Measurements from ENCODE around the gene STARD9. TPM values are rescaled to one million over a fixed set of nuclear protein-coding genes. Genes with fewer than 3 reads are reported as not detected.
"Not testable (repeated sequence)": the region's sequence is repeated elsewhere in the genome, so short reads cannot be mapped to it uniquely, and the experiment has no call there.

STARD9 gene
- 10 to 100 TPM in 11 of 12 donors, not detected in 1; 13.1 to 29.1 (median 16.0) TPM for polyA plus RNA-seq (ENCODE audit: insufficient read length in 12 of 12)
- long read RNA-seq, donor 1, partial matches to known transcripts: 14 of 14 reads
- long read RNA-seq, donor 1, other reads (novel, unspliced or antisense): 0 of 14 reads
- long read RNA-seq, donor 2: 0 reads
- long read RNA-seq, donor 3, partial matches to known transcripts: 0 of 1 reads
- long read RNA-seq, donor 3, other reads (novel, unspliced or antisense): 0 of 1 reads
- long read RNA-seq, donor 4: 0 reads
- long read RNA-seq, donor 5, partial matches to known transcripts: 6 of 8 reads
- long read RNA-seq, donor 5, other reads (novel, unspliced or antisense): 0 of 8 reads
- long read RNA-seq, donor 6, partial matches to known transcripts: 0 of 1 reads
- long read RNA-seq, donor 6, other reads (novel, unspliced or antisense): 0 of 1 reads
- long read RNA-seq, donor 7: 0 reads
- long read RNA-seq, donor 8: 0 reads
- long read RNA-seq, donor 9: 0 reads
- long read RNA-seq, donor 10, partial matches to known transcripts: 0 of 1 reads
- long read RNA-seq, donor 10, other reads (novel, unspliced or antisense): 0 of 1 reads
- long read RNA-seq, donor 11: 0 reads

DNA sequence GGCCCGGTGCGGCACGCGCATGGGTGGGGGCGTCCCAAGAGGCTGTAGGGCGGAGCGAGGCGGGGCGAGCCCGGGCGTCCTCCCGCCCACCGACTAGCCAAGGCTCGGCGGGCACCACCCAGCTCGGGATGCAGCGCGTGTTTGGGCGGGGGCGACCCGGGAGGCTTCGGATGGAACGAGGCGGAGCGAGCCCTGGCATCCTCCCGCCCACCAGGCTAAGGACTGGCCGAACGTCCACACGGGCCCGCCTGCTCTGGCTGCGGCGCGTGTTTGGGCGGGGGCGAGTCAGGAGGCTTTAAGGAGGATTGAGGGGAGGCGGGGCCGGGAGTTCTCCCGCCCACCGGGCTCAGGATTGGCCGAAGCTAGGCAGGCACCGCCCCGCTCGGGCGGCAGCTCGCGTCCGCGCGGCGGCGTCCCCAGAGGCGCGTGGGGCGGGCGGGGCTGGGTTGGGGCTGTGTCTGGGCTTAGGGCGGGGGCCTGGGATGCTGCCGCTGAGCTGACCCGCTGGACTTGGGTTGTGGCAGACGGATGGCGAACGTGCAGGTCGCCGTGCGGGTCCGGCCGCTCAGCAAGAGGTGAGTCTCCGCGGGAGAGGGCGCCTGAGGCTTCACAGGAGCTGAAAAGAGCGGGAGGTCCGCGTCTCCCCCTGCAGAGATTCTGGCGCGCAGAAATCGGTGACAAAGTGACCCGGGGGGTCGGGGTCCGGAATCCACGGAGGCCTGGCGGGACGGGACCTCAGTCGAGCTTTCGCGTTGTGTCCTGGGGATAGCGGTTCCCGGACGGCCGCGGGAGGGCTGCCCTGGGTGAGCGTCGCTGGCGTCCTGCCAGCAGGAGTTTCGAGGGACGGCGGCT is at the start of gene STARD9:
TSS of gene STARD9 (plus strand) at position 419 of the 852 bp plus-strand sequence. CDS start at position 529, 110 bp downstream.
- peak; percentile 98 for DNase-seq

DNA sequence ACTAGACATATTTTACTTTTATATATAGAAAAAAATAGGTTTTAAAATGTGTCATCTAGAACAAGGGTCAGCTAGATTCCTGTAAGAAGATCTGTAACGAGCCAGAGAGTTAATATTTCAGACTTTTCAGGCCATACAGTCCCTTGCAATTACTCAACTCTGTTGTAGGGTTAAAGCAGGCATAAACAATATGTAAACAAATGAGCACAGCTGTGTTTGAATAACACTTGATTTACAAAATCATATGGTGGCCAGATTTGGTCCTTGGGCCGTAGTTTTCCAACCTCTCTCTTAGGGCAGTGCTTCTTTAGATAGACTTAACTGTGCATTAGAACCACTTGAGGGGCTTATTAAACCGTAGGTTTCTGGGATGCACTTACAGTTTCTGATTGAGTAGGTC is 46.4 kb upstream of the STARD9 start:
- DNase-seq: no peak

DNA sequence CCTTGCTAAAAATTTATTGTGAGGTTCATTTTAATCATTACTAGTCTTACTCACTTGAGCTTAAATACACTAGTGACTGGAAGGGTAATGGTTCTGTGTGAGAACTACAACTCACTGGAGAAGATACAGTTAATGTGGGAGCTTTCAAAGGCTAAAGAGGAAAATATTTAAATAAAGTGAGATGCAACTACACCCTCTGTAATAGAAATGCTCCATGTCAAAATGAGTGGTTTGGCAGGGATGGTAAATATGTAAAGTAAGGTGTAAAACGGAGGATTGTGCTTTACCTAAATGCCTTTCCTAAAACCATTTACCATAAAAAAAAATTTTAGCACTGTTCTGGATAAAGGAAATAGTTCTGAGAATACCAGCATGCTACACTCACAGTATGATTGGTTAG is 42.2 kb upstream of the STARD9 start:
- DNase-seq: no peak

DNA sequence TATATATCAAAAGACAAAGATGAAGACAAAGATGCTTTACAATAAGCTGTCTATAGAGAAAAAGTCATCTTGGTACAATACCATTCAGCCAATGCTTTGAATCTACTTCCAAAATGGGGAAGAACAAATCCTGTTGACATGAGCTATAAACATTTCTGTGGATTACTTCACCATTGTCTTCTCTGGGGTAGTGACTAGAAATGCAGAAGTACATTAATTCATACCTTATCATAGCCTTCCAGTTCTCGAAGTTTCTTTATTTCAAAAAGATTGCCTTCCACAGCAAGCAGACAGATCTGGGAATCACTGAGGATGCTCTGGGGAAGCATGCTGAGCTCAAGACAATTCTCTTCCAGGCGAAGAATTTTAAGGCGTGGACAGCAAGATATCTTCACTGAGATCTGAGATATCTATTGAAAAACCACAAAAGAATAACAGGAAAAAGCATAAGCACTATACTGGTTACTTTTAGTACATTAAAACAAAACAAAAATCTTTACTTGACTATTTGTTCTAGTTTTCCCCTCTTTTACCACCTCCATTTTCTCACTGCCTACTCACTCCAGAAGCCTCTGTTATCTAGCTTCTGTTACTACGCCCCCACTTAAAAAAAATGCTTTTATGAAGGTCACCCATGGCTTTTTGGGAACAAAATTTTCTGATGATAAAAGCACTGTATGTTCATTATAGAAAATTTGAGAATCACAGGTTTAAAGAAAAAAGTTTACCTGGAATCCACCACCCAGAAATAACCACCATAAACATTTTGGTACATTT is 30.4 kb upstream of the STARD9 start:
- DNase-seq: no peak

DNA sequence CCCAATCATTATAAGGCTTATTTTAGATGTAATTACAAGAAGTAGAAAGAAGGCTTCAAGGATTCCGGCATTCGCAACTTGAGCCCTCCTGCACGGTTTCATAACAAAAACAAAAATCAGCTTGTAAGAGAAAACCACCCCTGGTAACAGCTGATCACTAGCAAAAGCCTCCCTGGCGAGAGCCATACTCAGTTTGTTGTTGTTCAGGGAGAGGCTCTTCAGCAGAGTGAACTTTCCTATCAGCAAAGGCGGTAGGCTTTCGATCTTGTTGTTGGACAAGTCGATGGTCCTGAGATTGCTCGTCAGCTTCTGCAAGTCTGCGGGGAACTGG is 27.5 kb upstream of the STARD9 start:
- DNase-seq: no peak

DNA sequence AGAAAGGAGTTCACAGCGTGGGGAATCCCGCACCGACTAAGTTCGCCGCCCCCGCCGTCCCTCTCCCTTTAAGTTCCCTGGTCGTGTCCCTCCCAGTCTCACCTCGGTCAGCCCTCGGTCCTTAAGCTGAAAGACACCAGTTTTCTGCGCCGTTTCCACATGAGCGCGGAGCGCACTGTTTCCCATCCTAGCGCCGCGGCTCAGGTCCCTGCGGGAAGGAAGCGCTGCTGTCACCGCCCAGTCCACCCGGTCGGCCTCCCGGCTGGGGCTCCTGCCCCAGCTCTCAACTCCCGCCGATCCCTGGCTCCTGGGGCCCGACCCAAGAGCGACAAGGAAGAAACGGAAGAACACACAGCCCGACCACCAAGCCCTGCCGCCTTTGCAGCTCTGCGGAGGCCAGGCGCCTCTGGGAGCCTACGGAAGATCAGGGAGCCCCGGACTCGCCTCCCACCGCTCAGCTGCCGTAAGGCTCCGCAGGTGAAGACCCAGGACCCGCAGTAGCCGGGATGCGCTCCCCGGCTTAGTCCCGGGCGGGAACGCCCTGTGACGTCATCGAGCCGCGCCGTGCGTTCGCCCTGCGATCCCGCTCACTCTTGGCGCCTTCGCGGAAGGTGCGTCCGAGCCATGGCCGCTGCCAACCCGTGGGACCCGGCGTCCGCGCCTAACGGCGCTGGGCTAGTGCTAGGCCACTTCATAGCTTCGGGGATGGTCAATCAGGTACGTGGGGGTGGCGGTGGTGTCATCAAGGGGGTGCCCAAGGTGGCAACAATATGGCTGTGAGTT is 27.0 kb upstream of the STARD9 start, which contains the start of the genes HAUS2 and LRRC57:
TSS of gene HAUS2 (plus strand) at position 590 of the 783 bp plus-strand sequence. CDS start at position 625, 35 bp downstream.
TSS of gene LRRC57 (minus strand) at position 545 of the 783 bp plus-strand sequence. CDS start at position 186, 359 bp downstream.
- peak; percentile 91 for DNase-seq

DNA sequence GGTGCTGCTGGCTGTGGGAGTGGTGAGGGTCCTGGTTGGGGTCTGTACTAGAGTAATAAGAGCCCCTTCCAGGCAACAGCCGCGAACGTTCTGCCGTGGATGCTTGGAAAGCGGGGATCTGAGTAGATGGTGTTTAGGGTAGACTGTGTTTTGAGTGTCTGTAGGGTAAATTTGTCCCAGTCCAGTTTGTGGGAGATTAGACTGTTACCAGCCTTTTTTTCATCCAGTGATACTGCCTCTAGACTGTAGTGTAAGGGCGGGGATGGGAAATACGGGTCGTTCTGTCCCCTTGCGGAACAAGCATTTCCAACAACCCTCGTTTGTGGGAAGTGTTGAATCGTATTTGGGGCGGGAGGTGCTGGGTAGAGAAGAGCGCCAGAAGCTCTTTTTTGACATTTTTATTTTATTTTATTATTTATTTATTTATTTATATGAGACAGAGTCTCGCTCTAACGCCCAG is 26.3 kb upstream of the STARD9 start:
- no peak for DNase-seq

DNA sequence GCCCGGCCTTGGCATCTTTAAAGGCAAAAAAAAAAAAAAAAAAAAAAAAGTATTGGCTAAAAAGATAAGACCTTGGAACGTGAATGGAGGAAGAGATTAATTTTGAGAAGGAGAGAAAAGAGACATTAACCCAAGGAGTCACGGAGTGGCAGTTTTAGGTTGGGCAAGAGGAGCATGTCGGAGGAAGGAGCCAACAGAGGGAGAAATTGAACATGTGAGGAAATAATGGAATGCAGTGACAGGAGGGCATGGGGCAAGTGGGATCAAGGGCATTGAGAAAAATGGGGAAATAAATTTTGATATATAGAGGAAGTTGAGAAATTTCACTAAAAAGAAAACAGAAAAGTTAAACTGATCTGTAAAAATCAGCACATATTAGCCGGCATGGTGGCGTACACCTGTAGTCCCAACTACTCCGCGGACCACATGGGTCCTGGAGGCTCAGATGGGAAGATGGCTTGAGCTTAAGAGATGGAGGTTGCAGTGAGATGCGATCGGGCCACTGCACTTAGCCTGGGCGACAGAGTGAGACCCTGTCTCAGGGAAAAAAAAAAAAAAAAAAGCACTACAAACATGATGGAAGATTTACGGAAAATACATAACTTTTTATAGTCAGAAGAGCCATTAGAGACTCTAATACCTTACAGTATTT is 25.5 kb upstream of the STARD9 start:
- no peak for DNase-seq

DNA sequence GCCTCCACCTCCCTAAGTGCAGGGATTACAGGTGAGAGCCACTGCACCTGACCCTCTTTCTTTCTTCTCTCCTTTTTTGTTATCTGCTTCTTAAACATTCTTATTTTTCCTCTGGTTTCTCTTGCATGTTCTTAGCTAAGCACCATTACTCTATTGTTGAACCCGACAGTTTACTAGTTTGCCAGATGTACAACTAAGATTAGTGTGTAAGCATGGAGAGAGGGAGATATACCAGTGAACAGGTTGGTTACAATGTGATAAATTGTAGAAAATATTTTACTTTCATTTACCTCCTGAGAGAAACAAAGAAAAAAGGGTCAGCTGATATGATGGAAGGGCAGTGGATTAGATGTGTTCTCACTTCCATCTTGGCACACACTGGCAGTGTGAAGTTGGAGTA is 21.9 kb upstream of the STARD9 start:
- no peak for DNase-seq

DNA sequence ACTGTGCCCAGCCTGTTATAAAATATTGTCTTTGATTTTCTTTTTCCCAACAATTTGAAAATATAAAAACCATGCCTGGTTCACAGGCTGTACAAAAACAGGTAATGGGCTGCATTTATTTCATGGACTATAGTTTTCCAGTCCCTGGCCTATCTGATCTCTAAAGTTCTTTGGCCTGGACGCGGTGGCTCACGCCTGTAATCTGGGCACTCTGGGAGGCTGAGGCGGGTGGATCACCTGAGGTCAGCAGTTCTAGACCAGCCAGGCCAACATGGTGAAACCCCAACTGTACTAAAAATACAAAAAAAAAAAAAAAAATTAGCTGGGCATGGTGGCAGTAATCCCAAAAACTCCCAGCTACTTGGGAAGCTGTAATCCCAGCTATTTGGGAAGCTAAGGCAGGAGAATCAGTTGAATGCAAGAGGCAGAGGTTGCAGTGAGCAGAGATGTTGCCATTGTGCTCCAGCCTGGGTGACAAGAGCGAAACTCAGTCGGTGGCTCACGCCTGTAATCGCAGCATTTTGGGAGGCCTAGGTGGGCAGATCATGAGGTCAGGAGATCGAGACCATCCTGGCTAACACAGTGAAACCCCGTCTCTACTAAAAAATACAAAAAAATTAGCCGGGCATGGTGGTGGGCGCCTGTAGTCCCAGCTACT is 18.7 kb upstream of the STARD9 start:
- not testable (repeated sequence) for DNase-seq

DNA sequence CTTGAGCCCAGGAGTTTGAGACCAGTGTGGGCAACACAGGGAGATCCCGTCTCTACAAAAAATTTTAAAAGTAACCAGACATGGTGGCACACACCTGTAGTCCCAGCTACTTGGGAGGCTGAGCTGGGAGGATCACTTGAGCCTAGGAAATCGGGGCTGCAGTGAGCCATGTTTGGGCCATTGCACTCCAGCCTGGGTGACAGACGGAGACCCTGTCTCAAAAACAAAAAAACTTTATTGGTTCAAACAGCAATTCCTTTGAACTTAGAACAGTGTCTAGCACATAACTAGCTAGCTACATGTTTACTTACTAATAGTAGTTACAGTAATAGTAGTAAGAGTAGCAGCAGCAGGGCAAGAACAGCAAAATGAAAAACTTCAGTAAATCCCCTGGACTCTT is 16.7 kb upstream of the STARD9 start:
- DNase-seq: no peak

DNA sequence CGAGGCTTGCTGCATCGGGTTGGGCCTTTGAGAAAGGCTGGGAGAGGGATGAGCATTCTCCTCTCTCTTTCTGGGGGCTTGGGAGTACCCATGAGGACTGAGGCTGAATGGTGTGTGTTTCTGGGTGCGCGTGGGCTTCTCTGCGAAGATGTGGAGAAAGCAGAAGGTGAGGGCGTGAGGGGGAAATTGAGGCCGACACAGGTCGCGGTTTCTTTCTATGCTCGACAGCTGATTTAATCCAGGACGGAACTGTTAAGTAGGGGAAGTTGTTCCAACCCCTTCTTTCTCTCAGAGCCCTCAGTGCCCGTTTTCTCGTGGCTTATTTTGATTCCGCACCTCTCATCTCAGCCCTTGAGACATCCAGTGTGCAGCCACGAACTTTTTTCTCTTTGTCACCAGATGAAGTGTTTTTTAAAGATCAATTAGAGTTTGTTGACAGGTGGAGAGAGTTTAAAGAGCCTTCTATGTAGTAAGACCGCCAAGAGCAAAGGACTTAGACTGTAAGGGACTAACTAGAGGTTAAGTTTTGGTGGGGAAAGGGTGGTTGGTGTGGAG is 711 bp downstream of the STARD9 start:
- no peak for DNase-seq

DNA sequence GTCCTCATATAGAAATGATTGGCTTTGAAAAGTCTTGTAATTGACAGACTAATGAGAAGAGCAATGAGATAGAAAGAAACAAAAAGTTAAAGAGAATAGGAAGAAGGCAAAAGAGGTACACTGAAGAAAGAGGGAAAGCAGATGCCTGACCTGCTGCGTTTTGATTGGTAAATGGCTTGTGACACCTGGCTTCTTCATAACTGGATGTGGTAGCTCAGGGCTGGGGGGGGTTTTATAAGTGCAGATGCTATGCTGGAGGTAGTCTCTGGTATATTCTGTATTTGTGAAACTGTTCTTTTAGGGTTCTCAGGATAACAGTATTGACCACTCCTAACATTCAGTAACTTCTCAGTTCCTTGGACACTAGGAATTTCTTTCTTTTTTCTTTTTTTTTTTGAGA is 1.4 kb downstream of the STARD9 start:
- DNase-seq: no peak

DNA sequence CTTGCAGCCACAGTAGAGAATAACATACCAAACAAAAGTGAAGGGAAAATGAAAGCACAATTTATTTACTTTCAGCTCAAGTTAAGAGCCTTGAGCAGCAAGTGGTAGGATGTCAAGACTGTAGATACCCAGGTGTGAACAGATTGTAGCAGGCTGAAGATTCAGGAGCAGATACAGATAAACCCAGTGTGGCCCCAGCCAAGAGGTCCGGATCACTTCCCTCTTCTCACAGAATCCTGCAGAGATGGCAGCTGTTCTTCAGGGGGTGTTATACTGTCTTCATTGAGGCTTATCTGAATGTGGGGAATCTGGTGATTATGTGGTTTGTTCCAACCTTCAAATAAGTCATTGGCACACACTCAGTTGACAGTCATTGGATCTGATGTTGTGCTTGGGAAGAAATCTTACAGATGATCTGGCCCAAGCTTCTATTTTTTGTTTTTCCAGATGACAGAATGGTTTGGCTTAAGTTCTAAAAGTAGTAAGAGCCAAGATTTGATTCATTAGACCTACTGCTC is 2.2 kb downstream of the STARD9 start:
- peak; percentile 68 for DNase-seq

DNA sequence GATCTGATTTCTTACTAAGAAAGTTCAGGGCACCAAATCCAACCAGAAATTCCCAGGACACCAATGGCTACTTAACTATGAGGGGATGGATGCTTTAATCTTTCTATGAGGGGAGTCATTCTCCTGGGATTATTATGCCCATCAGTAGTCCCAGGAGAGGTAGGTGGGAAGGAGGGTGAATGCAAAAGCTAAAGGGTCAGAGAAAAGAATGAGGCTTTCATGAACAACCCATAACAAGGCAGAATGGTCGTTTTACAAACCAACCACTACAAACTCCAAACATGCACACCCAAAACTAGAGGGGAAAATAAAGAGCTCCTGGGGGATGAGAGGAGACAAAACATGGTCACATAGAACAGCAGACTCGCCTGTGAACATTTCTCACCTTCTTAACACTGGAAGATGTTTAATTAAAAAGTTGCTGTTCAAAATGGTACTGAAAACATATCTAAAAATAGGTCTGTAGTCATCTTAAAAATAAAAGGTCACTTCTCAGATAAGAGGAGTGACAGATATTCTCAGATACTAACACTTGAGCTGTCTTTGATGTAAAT is 3.7 kb downstream of the STARD9 start:
- no peak for DNase-seq

DNA sequence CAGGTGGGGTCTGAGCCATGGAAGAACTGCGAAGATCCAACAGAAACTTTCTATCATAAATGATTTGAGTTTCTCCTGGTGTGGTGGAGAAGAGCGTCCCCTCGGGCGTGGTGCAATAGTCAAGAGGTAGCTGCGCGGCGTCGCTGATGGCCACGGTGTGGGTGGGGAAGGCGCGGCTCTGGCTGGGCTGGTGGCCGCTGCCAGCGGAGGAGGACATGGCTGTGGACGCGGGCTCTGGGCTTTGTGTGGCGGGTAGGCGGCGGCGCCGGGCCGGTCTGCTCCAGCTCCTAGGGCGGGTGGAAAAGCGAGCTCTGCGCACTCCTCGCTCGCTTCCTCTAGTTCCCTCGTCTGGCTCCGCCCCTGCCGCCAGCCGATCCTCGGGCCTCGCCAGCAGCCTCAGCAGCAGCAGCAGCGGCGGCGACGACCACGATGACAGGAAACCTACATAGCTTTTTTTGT is 5.9 kb downstream of the STARD9 start:
- DNase-seq: peak; percentile 86

DNA sequence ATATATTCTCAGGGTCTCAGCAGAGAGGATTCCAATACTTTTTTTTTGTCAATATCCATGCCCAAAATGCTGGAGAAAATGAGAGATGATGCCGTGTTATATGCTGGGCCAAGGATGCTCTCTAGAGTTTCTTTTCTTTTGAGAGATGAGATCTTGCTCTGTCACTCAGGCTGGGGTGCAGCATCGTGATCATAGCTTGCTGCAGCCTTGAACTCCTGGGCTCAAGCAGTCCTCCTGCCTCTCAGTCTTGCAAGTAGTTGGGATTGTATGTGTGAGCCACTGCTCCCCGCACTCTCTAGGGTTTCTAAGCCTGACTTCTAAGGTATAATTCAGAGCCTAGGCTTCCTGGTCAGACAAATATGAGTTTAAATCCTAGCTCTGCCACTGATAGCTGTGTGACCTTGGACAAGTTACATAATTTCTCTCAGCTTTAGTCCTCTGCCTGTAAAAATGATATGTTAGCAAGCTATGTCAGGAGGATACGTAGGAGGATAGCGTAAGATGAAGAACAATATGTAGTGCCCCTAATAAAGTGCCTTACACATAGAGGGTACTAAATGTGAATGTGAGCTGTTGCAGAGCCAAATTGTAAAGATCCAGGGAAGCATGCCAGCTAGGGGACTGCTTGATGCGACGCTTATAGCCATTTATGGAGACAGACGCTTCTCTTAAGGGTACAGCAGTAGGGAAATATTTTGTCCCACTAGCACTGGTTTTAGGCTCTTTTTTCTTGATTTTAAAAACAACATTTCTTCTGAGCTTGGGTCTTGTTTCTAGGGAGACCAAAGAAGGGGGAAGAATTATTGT is 7.4 kb downstream of the STARD9 start:
- DNase-seq: no peak
